Gastroesophageal sphincter (tissue), 4 donors: ENCODE results near the gene CA11. TPM values are rescaled to one million over a fixed set of nuclear protein-coding genes. Genes with fewer than 3 reads are reported as not detected.

ENCODE experiments used
- ATAC-seq: fragments of 150-250 bp; one replicate; pipeline ENCODE4 v1.9.1; 2016; ENCODE audit warnings: mild to moderate bottlenecking, moderate library complexity
- H3K27ac ChIP-seq, 4 donors: fragments of 200-600 bp; sonication (generic) in 3 of 4; 1 replicate in 3 of 4; 2 replicates in 1 of 4; pipeline ENCODE4 v1.5.1; 2016 to 2019
- H3K27me3 ChIP-seq: fragments of 200-600 bp; sonication (generic); one replicate; pipeline ENCODE4 v1.5.1; 2019
- H3K36me3 ChIP-seq, 2 donors: fragments of 200-600 bp; sonication (generic); one replicate each; pipeline ENCODE4 v1.5.1; 2019; ENCODE audit warnings: control low read depth in 1 of 2
- H3K4me1 ChIP-seq, 3 donors: fragments of 200-600 bp; sonication (generic); 1 replicate in 2 of 3; 2 replicates in 1 of 3; pipeline ENCODE4 v1.5.1; 2016 to 2019; ENCODE audit warnings: control low read depth in 2 of 3
- H3K4me3 ChIP-seq, 2 donors: fragments of 200-600 bp; sonication (generic); one replicate each; pipeline ENCODE4 v1.5.1; 2019; ENCODE audit warnings: mild to moderate bottlenecking in 1 of 2, moderate library complexity in 1 of 2
- H3K9me3 ChIP-seq, 3 donors: fragments of 200-600 bp; sonication (generic); one replicate each; pipeline ENCODE4 v1.5.1; 2017 to 2019; ENCODE audit warnings: control low read depth in 2 of 3
- EP300 ChIP-seq: sonication (generic); formaldehyde crosslinking; IDR thresholded peaks from one replicate; pipeline ENCODE4 v1.6.1; 2017; ENCODE audit warnings: antibody characterized with exemption, mild to moderate bottlenecking
- POLR2A ChIP-seq, 2 donors: fragments of 450-650 bp; IDR thresholded peaks; one replicate each; pipeline ENCODE4 v1.6.1; 2017; ENCODE audit warnings: antibody characterized with exemption in 2 of 2, mild to moderate bottlenecking in 2 of 2, moderate library complexity in 1 of 2
- POLR2AphosphoS5 ChIP-seq: sonication (generic); formaldehyde crosslinking; IDR thresholded peaks from one replicate; pipeline ENCODE4 v1.6.1; 2017; ENCODE audit warnings: antibody characterized with exemption
- WGBS, 2 donors: methylation state at CpG; one replicate each; pipeline ENCODE4 v1.1.5; 2018; ENCODE audit warnings: low coverage in 1 of 2; 5-methylcytosine and 5-hydroxymethylcytosine counted together
- total RNA-seq, 4 donors: library from RNA; depleted of rRNA; stranded (reverse); fragments of >200 nt; gene quantifications; one replicate each; pipeline ENCODE4 v1.1.0, GENCODE V29; 2016
- TF ChIP-seq, protein P1 (sequence below), 4 experiments: fragments of 200-600 bp in 2 of 4; fragments of 450-650 bp in 2 of 4; sonication (generic) in 1 of 4; IDR thresholded peaks; one replicate each; pipeline ENCODE4 v1.5.1; 2017 to 2019; ENCODE audit warnings: antibody characterized with exemption in 4 of 4, mild to moderate bottlenecking in 2 of 4, moderate library complexity in 2 of 4

The CA11 gene
- total RNA-seq, 4 donors from 2014 or later, result 10.0 to 28.5 (median 12.5) TPM

DNA sequence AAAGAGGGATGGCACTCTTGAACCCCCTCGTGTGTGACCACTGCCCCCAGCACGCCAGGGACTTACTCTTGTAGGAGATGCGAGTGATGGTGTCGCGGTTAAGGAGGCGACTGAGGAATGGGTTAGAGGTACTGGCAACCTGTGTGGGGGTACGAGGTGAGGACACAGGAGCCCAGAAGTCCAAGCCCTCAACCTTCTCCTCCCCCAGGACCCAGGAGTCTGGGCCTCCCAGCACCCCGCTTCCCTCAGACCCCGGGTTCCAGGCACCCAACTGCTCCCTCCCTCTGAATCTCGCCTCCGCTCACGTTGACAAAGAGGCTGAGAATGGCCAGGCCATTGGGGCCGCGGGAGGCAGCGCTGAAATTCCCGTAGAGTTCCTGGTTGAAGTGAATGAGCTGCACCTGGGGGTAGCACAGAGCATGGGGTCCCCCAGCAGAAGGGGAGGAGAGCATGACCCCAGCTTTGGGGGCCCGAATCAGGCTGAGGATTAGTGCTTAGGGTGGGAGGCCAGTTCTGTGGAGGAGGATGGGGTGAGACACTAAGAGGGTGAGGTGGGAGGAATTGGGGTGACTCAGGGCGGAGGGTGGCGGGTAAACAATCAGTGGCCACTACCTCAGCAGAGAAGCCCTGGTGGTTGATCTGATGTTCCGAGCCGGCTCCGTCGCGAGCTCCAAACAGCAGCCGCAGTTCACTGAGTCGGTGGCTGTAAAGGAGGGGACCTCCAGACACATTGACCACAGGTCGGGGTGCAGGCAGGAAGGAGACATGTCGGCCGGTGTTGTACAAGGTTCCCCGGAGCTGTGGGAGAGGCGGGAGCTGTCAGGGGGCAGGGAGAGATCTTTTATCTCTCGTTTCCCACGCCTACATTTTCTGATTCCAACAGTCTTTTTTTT, 6.3 kb downstream of the CA11 start:
- Histone ChIP-seq H3K27ac (peak overlapping the region in 3 of 4 donors; percentile 92 to 98 (median 93)), H3K4me3 (no peak overlapping the region), H3K4me1 (peaks cover 2 to 51% (median 21%) of the 10 kb centered on the region in 3 donors), H3K9me3 (no peaks in the 10 kb centered on the region), H3K36me3 (no peaks in the 10 kb centered on the region), H3K27me3 (no peaks in the 10 kb centered on the region)
- 58 to 66% methylated on average over 16 to 25 of the region's 33 CpGs for WGBS, 2 donors
- ATAC-seq, result no peak
- TF ChIP-seq POLR2A (IDR thresholded peaks at IDR 0.05) (no peak), EP300 (no peak), POLR2AphosphoS5 (no peak)
- TF ChIP-seq, protein P1, sequence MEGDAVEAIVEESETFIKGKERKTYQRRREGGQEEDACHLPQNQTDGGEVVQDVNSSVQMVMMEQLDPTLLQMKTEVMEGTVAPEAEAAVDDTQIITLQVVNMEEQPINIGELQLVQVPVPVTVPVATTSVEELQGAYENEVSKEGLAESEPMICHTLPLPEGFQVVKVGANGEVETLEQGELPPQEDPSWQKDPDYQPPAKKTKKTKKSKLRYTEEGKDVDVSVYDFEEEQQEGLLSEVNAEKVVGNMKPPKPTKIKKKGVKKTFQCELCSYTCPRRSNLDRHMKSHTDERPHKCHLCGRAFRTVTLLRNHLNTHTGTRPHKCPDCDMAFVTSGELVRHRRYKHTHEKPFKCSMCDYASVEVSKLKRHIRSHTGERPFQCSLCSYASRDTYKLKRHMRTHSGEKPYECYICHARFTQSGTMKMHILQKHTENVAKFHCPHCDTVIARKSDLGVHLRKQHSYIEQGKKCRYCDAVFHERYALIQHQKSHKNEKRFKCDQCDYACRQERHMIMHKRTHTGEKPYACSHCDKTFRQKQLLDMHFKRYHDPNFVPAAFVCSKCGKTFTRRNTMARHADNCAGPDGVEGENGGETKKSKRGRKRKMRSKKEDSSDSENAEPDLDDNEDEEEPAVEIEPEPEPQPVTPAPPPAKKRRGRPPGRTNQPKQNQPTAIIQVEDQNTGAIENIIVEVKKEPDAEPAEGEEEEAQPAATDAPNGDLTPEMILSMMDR (IDR thresholded peaks at IDR 0.05), result no peak

DNA sequence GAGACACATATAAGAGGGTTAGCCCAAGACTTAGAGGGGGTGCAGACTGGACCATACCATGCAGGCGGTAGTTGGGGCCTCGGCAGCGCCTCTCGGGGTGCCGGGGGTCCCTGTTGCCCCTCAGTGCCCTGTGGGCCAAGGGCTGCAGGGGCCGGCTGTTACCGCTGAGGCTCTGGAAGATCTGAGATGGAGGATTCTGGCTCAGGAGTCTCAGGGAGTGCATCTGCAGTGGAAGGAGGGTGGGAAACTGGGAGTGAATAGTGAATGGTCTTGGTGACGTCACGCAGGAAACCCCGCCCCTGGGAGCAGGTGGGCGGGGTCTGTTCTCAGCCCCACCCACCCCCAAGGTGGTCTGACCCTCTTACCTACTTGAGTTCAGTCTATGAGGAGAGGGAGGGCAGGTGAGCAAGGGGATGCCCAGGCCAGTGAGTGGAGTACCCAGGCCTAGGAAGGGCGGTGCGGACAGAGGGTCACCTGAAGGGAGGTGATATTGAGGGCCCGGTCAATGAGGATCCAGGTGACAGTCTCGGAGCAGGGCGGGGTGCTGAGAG, 7.1 kb downstream of the CA11 start:
- H3K27ac ChIP-seq, result peak overlapping the region; percentile 91 to 98 (median 92)
- WGBS, 2 donors, result 73 to 81% methylated on average over 5 to 13 of the region's 16 CpGs
- peaks cover 5 to 51% (median 22%) of the 10 kb centered on the region in 3 donors for H3K4me1 ChIP-seq
- no peak for ATAC-seq
- no peaks in the 10 kb centered on the region for H3K9me3 ChIP-seq
- H3K36me3 ChIP-seq, result no peaks in the 10 kb centered on the region
- no peaks in the 10 kb centered on the region for H3K27me3 ChIP-seq
- H3K4me3 ChIP-seq, result peak overlapping the region in 1 of 2 donors; percentile 82
- TF ChIP-seq, protein P1 (IDR thresholded peaks at IDR 0.05), result no peak
- TF ChIP-seq POLR2AphosphoS5 (no peak), POLR2A (IDR thresholded peaks at IDR 0.05) (no peak), EP300 (no peak)

DNA sequence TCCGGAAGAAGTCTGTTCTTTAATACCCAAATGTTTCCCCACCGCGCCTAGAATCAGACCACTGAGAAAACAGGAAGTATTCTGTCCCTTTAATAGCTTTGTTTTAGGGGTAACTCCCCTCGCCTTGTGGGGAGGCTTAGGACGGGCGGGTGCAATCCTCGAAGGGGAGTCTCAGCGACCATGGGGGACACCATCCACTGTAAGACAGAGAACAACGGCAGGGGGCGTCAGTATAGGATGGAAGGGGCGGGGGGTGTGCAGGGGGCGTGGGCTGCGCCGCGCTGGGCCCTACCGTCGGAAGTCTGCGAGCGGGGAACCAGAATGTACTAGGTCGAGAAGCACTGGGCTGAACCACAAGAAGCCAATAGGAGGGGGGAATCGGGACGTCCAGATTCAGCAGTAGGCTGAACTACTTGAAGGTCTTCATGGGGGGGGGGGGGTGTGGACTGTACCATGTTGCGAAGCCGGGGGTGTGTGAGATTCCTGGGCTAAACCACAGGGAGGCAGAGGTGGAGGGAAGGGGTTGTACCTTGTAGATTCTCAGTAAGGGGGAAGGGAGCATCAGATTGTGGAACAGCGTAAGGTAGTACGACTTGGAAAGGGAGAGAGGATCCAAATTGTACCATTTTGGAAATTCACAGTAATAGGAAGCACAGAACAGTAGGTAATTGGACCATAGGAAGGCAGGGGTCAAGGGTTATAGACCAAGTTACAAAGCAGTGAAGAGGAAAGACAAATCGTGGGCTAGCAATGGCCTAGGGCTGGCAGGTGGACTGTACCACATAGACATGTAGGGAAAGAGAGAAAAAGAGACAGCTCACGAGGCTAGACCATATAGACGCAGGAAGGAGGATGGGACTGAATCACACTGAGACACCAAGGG, 7.8 kb downstream of the CA11 start:
- 7 to 14% methylated on average over 14 to 26 of the region's 29 CpGs for WGBS, 2 donors
- Histone ChIP-seq H3K4me1 (peaks cover 10 to 56% (median 29%) of the 10 kb centered on the region in 3 donors), H3K9me3 (no peaks in the 10 kb centered on the region), H3K27me3 (no peaks in the 10 kb centered on the region), H3K4me3 (peak overlapping the region; percentile 47 to 82), H3K36me3 (peaks cover 0 to under 1% of the 10 kb centered on the region in 2 donors), H3K27ac (peak overlapping the region; percentile 91 to 98 (median 92))
- TF ChIP-seq, protein P1 (IDR thresholded peaks at IDR 0.05), result peak in 1 of 4 experiments; percentile 33
- TF ChIP-seq EP300, result no peak
- TF ChIP-seq POLR2A (IDR thresholded peaks at IDR 0.05), result peak; percentile 17 to 57
- peak; percentile 63 for TF ChIP-seq POLR2AphosphoS5
- peak; percentile 65 for ATAC-seq

DNA sequence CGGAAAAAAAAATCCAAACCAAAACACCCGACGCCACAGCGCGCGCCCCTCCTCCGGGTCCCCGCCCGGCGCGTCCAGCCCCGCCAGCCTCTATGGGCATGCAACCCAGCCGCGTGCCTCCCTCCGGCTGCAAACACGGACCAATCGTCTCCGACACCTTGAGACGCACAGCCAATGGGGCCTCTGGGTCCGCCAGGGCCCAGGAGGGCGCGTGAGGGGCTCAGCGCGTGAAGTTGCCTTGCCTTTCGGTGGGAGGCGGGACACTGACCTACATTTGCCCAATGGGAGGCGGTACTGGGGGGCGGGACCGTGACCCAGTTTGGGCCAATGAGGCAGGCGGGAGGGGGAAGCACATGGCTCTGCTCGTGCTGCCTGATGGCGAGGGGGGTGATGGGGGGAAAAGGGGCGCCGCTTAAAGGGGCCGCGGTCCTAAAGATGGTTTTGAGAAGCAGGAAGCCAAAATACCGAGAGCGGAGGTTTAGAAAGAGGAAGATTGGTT, 8.5 kb downstream of the CA11 start:
- peaks cover 0 to 8% of the 10 kb centered on the region in 2 donors for H3K36me3 ChIP-seq
- no peaks in the 10 kb centered on the region for H3K9me3 ChIP-seq
- H3K4me3 ChIP-seq, result peak overlapping the region; percentile 68 to 82
- TF ChIP-seq, protein P1 (IDR thresholded peaks at IDR 0.05), result no peak
- TF ChIP-seq EP300, result no peak
- peak in 1 of 2 donors; percentile 4 for TF ChIP-seq POLR2A (IDR thresholded peaks at IDR 0.05)
- TF ChIP-seq POLR2AphosphoS5, result peak; percentile 75
- peak overlapping the region; percentile 92 to 98 (median 94) for H3K27ac ChIP-seq
- peak; percentile 87 for ATAC-seq
- no peaks in the 10 kb centered on the region for H3K27me3 ChIP-seq
- WGBS, 2 donors, result 0 to 4% methylated on average over 4 to 7 of the region's 38 CpGs
- peaks cover 10 to 63% (median 33%) of the 10 kb centered on the region in 3 donors for H3K4me1 ChIP-seq
